ENCODE data around the gene NR3C1.

- TF ChIP-seq, protein P1, sequence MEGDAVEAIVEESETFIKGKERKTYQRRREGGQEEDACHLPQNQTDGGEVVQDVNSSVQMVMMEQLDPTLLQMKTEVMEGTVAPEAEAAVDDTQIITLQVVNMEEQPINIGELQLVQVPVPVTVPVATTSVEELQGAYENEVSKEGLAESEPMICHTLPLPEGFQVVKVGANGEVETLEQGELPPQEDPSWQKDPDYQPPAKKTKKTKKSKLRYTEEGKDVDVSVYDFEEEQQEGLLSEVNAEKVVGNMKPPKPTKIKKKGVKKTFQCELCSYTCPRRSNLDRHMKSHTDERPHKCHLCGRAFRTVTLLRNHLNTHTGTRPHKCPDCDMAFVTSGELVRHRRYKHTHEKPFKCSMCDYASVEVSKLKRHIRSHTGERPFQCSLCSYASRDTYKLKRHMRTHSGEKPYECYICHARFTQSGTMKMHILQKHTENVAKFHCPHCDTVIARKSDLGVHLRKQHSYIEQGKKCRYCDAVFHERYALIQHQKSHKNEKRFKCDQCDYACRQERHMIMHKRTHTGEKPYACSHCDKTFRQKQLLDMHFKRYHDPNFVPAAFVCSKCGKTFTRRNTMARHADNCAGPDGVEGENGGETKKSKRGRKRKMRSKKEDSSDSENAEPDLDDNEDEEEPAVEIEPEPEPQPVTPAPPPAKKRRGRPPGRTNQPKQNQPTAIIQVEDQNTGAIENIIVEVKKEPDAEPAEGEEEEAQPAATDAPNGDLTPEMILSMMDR (IDR thresholded peaks at IDR 0.05), result no peak
- TF ChIP-seq EP300 (IDR thresholded peaks at IDR 0.05), result no peak
- no peak for TF ChIP-seq POLR2AphosphoS5 (IDR thresholded peaks at IDR 0.05)
- no peak for TF ChIP-seq POLR2A (IDR thresholded peaks at IDR 0.05)
Measured at GRCh38 chr5:143413958-143414669, 10.6 kb upstream of the NR3C1 start.

All from sigmoid colon (tissue), 4 donors.